ENCODE results near the gene FLYWCH2. TPM values are rescaled to one million over a fixed set of nuclear protein-coding genes. Genes with fewer than 3 reads are reported as not detected.
A peak's percentile ranks its signal among the peaks of the same experiment; 100 is the strongest.

Gene FLYWCH2
- total and polyA plus RNA-seq, 9 of the 15 experiments (the other 6 are each of a cell fraction or from before 2014, with no cell fraction given) = 0.70 to 55.5 (median 7.6) TPM

- no peak for FAIRE-seq
- Histone ChIP-seq H3K27ac (ENCODE audit: extremely low read depth, low read depth, low read length) (no peak overlapping the region), H3K27me3 (ENCODE audit: control insufficient read depth in 2 of 2, insufficient read depth in 2 of 2, low read length in 2 of 2) (peaks cover 7 to 11% of the 10 kb centered on the region in 2 experiments; a peak in 3 of 5 replicates), H3K9ac (ENCODE audit: insufficient read depth in 1 of 2, low read depth in 2 of 2, low read length in 2 of 2) (no peak overlapping the region), H3K4me1 (replicated peaks in 1 of 2; ENCODE audit: control insufficient read depth in 2 of 2, insufficient read depth in 2 of 2, low read length in 2 of 2) (peaks cover 3 to 28% of the 10 kb centered on the region in 2 experiments; a peak in 3 of 5 replicates), H3K4me3 (no peak overlapping the region), H3K36me3 (ENCODE audit: control insufficient read depth, insufficient read depth, low read length) (no peaks in the 10 kb centered on the region), H3K4me2 (ENCODE audit: insufficient read depth, low read length) (no peak overlapping the region), H3K79me2 (ENCODE audit: control insufficient read depth, insufficient read depth, low read length) (no peaks in the 10 kb centered on the region), H2AFZ (ENCODE audit: low read depth, low read length) (peak overlapping the region; percentile 13; the same call in 1 of the 2 replicates), H3K9me1 (ENCODE audit: control insufficient read depth, insufficient read depth, low read length) (no peaks in the 10 kb centered on the region), H4K20me1 (replicated peaks; ENCODE audit: control insufficient read depth, insufficient read depth, low read length) (no peaks in the 10 kb centered on the region), H3K9me3 (replicated peaks; ENCODE audit: control insufficient read depth, insufficient read depth, low read depth, low read length) (no peaks in the 10 kb centered on the region)
- DNase-seq (ENCODE audit: extremely low read depth in 1 of 4, low spot score in 3 of 4) = no peak
- in situ Hi-C loops (cut with MboI) = no loop called here
- ATAC-seq = no peak
- CTCF ChIA-PET (ENCODE audit: low intra/inter-chr PET ratio) = no interaction called here
- intact Hi-C loops (cut with micrococcal nuclease) = no loop called here
- no TSS peak for BruUV-seq (replicated peaks)
- WGBS (ENCODE audit: insufficient coverage, low coverage, missing lambda C conversion rate) = 11% methylated on average over 5 of the region's 5 CpGs
- TF ChIP-seq RERE (CRISPR knock-in tag; IDR thresholded peaks at IDR 0.05; ENCODE audit: borderline replicate concordance) = no peak
- no peak for TF ChIP-seq ZNF780A (CRISPR knock-in tag; IDR thresholded peaks at IDR 0.05)
- no peak for TF ChIP-seq CHD1 (IDR thresholded peaks at IDR 0.05; ENCODE audit: low read length)
- POLR2A ChIA-PET = interaction anchor here (0.6 to 1.4 kb wide), 2 partner anchors 9 to 67 kb away, joined by 3 read pairs; partner anchors contain the start of gene FLYWCH1
These were observed 37.9 kb upstream of the FLYWCH2 start for GRCh38 chr16:2845116-2845515.
